ENCODE results near the gene PADI4.

- TF ChIP-seq EP300 (IDR thresholded peaks at IDR 0.05) (no peak), POLR2AphosphoS5 (IDR thresholded peaks at IDR 0.05) (no peak), POLR2A (IDR thresholded peaks at IDR 0.05) (no peak)
Measured at GRCh38 chr1:17318262-17318661, 10.3 kb downstream of the PADI4 start.
